GM12872 (cell line): ENCODE measurements around the gene TBRG4.

Experiments used
- TF ChIP-seq, protein P1 (sequence below): IDR thresholded peaks from 3 replicates; pipeline ENCODE4 v1.5.1; 2011; ENCODE audit warnings: low read depth, mild to moderate bottlenecking, low read length, moderate library complexity; ENCODE audit not compliant: insufficient read depth

Gene TBRG4

DNA sequence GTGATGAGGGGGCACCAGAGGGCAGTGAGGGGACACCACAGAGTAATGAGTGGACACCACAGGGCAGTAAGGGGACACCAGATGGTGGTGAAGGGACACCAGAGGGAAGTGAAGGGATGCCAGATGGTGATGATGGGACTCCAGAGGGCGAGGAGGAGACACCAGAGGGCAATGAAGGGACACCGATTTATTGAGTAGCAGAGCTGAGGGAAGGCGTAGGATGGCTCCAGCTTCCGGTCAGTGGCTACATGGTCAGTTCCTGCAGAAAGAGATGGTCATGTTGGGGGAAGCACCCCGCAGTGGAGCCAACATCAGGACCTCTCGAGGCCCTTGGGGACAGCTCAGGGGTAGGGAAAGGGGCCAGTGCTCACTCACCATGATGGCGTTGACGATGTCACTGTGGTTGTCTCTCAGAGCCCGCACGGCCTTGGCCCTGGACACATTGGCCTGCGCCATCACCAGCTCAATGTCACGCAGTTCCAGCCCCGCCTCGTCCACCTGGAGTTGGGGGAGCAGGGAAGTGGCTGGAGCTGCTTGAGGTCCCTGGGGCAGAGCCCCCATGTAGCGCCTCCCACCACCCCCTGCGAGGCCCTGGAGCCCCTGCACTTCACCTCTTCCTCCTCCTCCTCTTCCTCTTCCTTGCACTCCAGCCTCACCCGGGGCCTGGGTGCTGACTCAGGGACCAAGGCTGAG, 31.1 kb downstream of the TBRG4 start:
- TF ChIP-seq, protein P1, sequence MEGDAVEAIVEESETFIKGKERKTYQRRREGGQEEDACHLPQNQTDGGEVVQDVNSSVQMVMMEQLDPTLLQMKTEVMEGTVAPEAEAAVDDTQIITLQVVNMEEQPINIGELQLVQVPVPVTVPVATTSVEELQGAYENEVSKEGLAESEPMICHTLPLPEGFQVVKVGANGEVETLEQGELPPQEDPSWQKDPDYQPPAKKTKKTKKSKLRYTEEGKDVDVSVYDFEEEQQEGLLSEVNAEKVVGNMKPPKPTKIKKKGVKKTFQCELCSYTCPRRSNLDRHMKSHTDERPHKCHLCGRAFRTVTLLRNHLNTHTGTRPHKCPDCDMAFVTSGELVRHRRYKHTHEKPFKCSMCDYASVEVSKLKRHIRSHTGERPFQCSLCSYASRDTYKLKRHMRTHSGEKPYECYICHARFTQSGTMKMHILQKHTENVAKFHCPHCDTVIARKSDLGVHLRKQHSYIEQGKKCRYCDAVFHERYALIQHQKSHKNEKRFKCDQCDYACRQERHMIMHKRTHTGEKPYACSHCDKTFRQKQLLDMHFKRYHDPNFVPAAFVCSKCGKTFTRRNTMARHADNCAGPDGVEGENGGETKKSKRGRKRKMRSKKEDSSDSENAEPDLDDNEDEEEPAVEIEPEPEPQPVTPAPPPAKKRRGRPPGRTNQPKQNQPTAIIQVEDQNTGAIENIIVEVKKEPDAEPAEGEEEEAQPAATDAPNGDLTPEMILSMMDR = no peak

DNA sequence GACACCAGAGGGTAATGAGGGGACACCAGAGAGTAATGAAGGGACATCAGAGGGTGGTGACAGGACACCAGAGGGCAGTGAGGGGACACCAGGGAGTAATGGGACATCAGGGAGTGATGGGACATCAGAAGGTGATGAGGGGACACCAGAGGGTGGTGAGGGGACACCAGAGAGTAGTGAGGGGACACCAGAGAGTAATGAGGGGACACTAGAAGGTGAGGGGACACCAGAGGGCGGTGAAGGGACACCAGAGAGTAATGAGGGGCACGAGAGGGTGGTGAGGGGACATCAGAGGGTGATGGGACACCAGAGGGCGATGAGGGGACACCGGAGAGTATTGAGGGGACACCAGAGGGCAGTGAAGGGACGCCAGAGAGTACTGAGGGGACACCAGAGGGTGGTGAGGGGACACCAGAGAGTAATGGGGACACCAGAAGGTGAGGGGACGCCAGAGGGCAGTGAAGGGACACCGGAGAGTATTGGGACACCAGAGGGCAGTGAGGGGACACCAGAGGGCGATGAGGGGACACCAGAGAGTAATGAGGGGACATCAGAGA, 33.3 kb downstream of the TBRG4 start:
- TF ChIP-seq, protein P1 = no peak

DNA sequence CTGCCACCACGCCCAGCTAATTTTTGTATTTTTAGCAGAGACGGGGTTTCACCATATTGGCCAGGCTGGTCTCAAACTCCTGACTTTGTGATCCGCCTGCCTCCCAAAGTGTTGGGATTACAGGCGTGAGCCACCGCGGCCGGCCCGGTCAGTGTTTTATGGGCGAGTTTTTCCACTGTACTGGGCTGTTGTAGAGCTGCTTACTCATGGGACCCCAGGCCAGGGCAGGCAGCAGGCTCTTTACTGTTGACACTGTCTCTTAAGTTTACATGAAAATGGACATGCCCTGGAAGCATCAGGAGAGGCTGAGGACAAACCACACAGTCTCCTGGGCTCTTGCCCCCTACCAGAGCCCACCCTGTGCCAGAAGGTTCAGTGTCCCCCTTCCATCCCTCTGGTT, 33.9 kb downstream of the TBRG4 start:
- TF ChIP-seq, protein P1 = no peak

DNA sequence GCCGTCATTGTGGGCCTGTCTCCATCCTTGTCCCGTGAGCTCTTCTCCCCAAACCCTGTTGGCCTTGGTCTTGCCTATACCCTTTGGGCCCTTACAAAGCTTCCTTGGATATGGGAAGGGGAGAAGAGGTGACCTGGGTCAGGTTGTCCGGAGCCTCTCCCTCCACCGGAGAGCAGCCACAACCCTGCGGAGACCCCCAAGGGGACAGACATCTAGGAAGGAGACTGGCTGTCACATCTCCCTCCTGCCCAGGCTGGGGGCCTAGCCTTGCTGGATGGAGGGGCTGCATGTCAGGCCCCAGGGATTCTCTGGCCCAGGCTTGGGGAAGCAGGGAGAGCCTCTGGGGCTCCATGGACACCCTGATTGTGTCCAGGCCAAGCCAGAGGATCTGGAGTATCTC, 34.6 kb downstream of the TBRG4 start:
- TF ChIP-seq, protein P1 = no peak

- TF ChIP-seq, protein P1 = no peak
Observed at GRCh38 chr7:45075871-45076796, 35.4 kb downstream of the TBRG4 start.

DNA sequence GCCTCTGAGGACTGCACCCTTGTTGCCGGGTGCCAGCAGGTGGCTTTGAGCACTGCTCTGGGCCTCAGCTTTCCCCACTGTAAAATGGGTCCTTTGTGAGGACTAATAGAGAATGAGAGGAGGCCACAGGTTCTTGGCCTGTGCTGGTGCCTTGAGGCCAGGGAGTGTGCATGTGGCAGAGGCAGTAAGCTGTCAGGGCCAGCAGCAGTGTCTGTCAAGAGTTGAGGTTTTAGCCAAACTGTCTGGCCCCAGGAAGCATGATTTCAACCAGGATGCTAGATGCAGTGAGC, 36.2 kb downstream of the TBRG4 start:
- TF ChIP-seq, protein P1 = no peak

- TF ChIP-seq, protein P1 = no peak
Observed at GRCh38 chr7:45074528-45075354, 36.8 kb downstream of the TBRG4 start.
